RWPE1 (cell line): ENCODE measurements around the gene CAMK1D.

Experiments used
- CTCF ChIA-PET: fragments of 350-600 bp; sonication (Branson Sonifier 250); formaldehyde crosslinking; extraction: SDS; loops from one replicate; lab custom pipeline; 2021; lab: Yijun Ruan, JAX
- POLR2A ChIA-PET: fragments of 400-600 bp; formaldehyde crosslinking; extraction: SDS; loops from one replicate; lab custom pipeline; 2020; ENCODE audit warnings: antibody characterized with exemption; ENCODE audit not compliant: low non-redundant PET; lab: Yijun Ruan, JAX
- DNase-seq: peaks from one replicate; pipeline ENCODE4 v3.0.0; 2012; ENCODE audit warnings: low spot score
- H3K27ac ChIP-seq: fragments of 450-650 bp; 2 replicates; pipeline ENCODE4 v1.5.1; 2017
- CTCF ChIP-seq: fragments of 450-650 bp; conservative IDR thresholded peaks from 2 replicates; pipeline ENCODE4 v1.5.1; 2017; ENCODE audit warnings: low read depth, mild to moderate bottlenecking

Gene CAMK1D

GRCh38 chr10:12829831-12830390 lies 480.6 kb downstream of the CAMK1D start:
- ChIA-PET POLR2A (no interaction called here), CTCF (no interaction called here)
- H3K27ac ChIP-seq: no peak overlapping the region
- DNase-seq: no peak
- TF ChIP-seq CTCF: no peak

GRCh38 chr10:12832096-12832495 lies 482.7 kb downstream of the CAMK1D start:
- ChIA-PET POLR2A (no interaction called here), CTCF (interaction anchor here (0.6 kb wide), 1 partner anchor 128 kb away, joined by 4 read pairs; no protein-coding TSS in a partner anchor)
- no peak overlapping the region for H3K27ac ChIP-seq
- no peak for TF ChIP-seq CTCF
- DNase-seq: no peak

GRCh38 chr10:12833451-12833850 lies 484.1 kb downstream of the CAMK1D start:
- ChIA-PET POLR2A (interaction anchor here (0.7 kb wide), 1 partner anchor 534 kb away, joined by 6 read pairs; no protein-coding TSS in a partner anchor), CTCF (no interaction called here)
- no peak for TF ChIP-seq CTCF
- peak overlapping the region; percentile 83 for H3K27ac ChIP-seq
- DNase-seq: peak; percentile 20

DNA sequence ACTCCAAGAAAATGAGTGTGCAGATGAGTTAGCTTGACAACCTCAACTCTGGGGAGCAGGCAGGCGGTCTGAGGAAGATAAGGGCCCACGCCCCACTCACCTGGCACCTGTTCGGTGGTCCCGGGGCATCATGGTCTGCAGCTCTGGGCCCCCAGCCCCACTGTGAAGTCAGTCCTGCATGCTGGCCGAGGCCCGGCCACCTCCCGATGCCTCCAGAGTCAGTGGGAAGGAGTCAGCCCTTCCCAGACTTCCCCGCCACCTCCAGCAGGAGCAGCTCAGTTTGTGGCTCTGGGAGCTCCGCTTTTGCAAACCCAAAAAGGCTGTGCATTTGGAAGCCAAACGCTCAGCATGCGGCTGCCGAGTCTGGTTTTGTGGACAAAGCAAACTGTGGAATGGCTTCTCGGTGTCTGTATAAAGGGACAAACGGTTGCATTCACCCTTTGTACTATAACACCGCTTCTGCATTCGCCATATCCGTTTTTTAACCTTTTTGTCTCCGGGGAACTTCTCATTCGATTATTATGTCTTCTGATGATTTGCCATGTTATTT lies 484.8 kb downstream of the CAMK1D start:
- TF ChIP-seq CTCF: no peak
- ChIA-PET POLR2A (interaction anchor here (0.7 kb wide), 1 partner anchor 86 kb away, joined by 16 read pairs; no protein-coding TSS in a partner anchor), CTCF (no interaction called here)
- no peak for DNase-seq
- peak overlapping the region; percentile 83 for H3K27ac ChIP-seq

- CTCF ChIA-PET: no interaction called here
- TF ChIP-seq CTCF: no peak
- no peak overlapping the region for H3K27ac ChIP-seq
- POLR2A ChIA-PET: no interaction called here
- DNase-seq: no peak
Measured at GRCh38 chr10:12834721-12835120, 485.4 kb downstream of the CAMK1D start.

DNA sequence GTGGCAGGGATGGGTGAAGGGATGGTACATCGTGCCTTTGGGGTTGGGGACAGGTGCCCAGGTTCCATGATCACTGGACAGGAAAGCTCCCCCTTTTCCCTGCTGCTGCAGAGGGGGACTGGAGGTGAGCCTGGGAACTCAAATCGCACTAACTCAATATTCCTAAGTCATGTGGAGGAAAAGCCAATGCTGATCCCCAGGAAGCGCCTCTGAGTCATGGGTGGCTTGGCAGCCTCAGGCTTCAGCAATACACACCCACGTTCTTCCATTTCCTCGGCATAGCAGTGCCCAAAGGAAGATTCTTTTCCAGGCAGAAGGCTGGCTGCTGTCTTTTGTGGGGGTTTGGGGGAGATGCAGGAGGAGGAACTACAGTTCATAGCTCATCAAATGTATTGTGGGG lies 486.4 kb downstream of the CAMK1D start:
- DNase-seq: peak; percentile 75
- CTCF ChIA-PET: no interaction called here
- POLR2A ChIA-PET: no interaction called here
- H3K27ac ChIP-seq: peak overlapping the region; percentile 79
- no peak for TF ChIP-seq CTCF
